GM12872 (cell line): ENCODE data around the gene RPGRIP1L.

Experiments used
- TF ChIP-seq, protein P1 (sequence below): IDR thresholded peaks from 3 replicates; pipeline ENCODE4 v1.5.1; 2011; ENCODE audit warnings: low read depth, mild to moderate bottlenecking, low read length, moderate library complexity; ENCODE audit not compliant: insufficient read depth

The RPGRIP1L gene

GRCh38 chr16:53600616-53601015 is 103.0 kb downstream of the RPGRIP1L start:
- TF ChIP-seq, protein P1, sequence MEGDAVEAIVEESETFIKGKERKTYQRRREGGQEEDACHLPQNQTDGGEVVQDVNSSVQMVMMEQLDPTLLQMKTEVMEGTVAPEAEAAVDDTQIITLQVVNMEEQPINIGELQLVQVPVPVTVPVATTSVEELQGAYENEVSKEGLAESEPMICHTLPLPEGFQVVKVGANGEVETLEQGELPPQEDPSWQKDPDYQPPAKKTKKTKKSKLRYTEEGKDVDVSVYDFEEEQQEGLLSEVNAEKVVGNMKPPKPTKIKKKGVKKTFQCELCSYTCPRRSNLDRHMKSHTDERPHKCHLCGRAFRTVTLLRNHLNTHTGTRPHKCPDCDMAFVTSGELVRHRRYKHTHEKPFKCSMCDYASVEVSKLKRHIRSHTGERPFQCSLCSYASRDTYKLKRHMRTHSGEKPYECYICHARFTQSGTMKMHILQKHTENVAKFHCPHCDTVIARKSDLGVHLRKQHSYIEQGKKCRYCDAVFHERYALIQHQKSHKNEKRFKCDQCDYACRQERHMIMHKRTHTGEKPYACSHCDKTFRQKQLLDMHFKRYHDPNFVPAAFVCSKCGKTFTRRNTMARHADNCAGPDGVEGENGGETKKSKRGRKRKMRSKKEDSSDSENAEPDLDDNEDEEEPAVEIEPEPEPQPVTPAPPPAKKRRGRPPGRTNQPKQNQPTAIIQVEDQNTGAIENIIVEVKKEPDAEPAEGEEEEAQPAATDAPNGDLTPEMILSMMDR = no peak

DNA sequence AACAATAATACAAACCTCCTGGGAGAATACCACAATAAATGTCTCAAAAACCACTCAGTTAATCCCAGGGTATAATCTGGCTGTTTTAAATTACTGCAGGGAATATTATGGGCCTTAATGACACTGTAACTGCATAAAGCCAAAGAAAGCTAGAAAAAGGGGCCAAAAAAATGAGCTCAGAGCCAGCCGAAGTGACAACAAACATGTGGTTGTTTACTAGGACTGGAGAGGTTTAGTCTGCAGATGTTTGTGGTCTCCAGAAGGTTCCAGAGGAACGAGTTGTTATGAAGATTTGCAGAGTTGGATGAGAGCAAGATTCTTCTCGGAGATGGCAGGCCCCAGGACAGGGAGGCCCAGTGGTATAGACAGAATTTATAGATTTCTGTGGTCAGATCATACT is 103.5 kb downstream of the RPGRIP1L start:
- TF ChIP-seq, protein P1 = no peak

- TF ChIP-seq, protein P1 = no peak
Measured at GRCh38 chr16:53599548-53599947, 104.1 kb downstream of the RPGRIP1L start.

- TF ChIP-seq, protein P1 = no peak
Measured at GRCh38 chr16:53598511-53599275, 105.0 kb downstream of the RPGRIP1L start.

- TF ChIP-seq, protein P1 = no peak
Measured at GRCh38 chr16:53597776-53598175, 105.9 kb downstream of the RPGRIP1L start.

- TF ChIP-seq, protein P1 = no peak
Measured at GRCh38 chr16:53588081-53588648, 115.5 kb downstream of the RPGRIP1L start.

GRCh38 chr16:53583401-53583800 is 120.3 kb downstream of the RPGRIP1L start:
- TF ChIP-seq, protein P1 = no peak
